ENCODE data around the gene SMAD3.
"Not testable (repeated sequence)": the region's sequence is repeated elsewhere in the genome, so short reads cannot be mapped to it uniquely, and the experiment has no call there.

Gene SMAD3

GRCh38 chr15:67021455-67021854 is 43.9 kb upstream of the SMAD3 start:
- TF ChIP-seq ZNF274 (IDR thresholded peaks at IDR 0.05; ENCODE audit: low read depth, low read length): no peak
- TF ChIP-seq SUZ12 (IDR thresholded peaks at IDR 0.05; ENCODE audit: extremely low read depth, insufficient read depth, insufficient read length): no peak
- no peak for TF ChIP-seq YY1 (IDR thresholded peaks at IDR 0.05; ENCODE audit: insufficient read depth, insufficient read length)
- Histone ChIP-seq H3K27me3 (ENCODE audit: insufficient read depth, insufficient read length) (no peaks in the 10 kb centered on the region), H3K36me3 (ENCODE audit: insufficient read depth, insufficient read length, low read length) (no peaks in the 10 kb centered on the region), H3K9me3 (ENCODE audit: insufficient read depth, low read length) (no peaks in the 10 kb centered on the region), H3K4me1 (ENCODE audit: insufficient read depth, insufficient read length) (peaks cover 9% of the 10 kb centered on the region), H3K9ac (ENCODE audit: insufficient read length, low read depth) (no peak overlapping the region), H3K4me3 (ENCODE audit: insufficient read length, low read depth) (no peak overlapping the region)
- DNase-seq (ENCODE audit: low read depth, low spot score): no peak

GRCh38 chr15:67022587-67023105 is 42.8 kb upstream of the SMAD3 start:
- Histone ChIP-seq H3K9me3 (ENCODE audit: insufficient read depth, low read length) (no peaks in the 10 kb centered on the region), H3K27me3 (ENCODE audit: insufficient read depth, insufficient read length) (no peaks in the 10 kb centered on the region), H3K4me1 (ENCODE audit: insufficient read depth, insufficient read length) (peaks cover 9% of the 10 kb centered on the region), H3K36me3 (ENCODE audit: insufficient read depth, insufficient read length, low read length) (no peaks in the 10 kb centered on the region), H3K9ac (ENCODE audit: insufficient read length, low read depth) (no peak overlapping the region), H3K4me3 (ENCODE audit: insufficient read length, low read depth) (no peak overlapping the region)
- no peak for TF ChIP-seq SUZ12 (IDR thresholded peaks at IDR 0.05; ENCODE audit: extremely low read depth, insufficient read depth, insufficient read length)
- no peak for DNase-seq (ENCODE audit: low read depth, low spot score)

GRCh38 chr15:67023517-67024313 is 41.7 kb upstream of the SMAD3 start:
- TF ChIP-seq SUZ12 (IDR thresholded peaks at IDR 0.05; ENCODE audit: extremely low read depth, insufficient read depth, insufficient read length): no peak
- no peak for TF ChIP-seq YY1 (IDR thresholded peaks at IDR 0.05; ENCODE audit: insufficient read depth, insufficient read length)
- no peak for TF ChIP-seq ZNF274 (IDR thresholded peaks at IDR 0.05; ENCODE audit: low read depth, low read length)
- Histone ChIP-seq H3K4me3 (ENCODE audit: insufficient read length, low read depth) (no peak overlapping the region), H3K9ac (ENCODE audit: insufficient read length, low read depth) (peak overlapping the region; percentile 21), H3K36me3 (ENCODE audit: insufficient read depth, insufficient read length, low read length) (no peaks in the 10 kb centered on the region), H3K27me3 (ENCODE audit: insufficient read depth, insufficient read length) (no peaks in the 10 kb centered on the region), H3K4me1 (ENCODE audit: insufficient read depth, insufficient read length) (peaks cover 9% of the 10 kb centered on the region), H3K9me3 (ENCODE audit: insufficient read depth, low read length) (no peaks in the 10 kb centered on the region)
- no peak for DNase-seq (ENCODE audit: low read depth, low spot score)

GRCh38 chr15:67024314-67024997 is 40.9 kb upstream of the SMAD3 start:
- H3K27me3 ChIP-seq (ENCODE audit: insufficient read depth, insufficient read length): no peaks in the 10 kb centered on the region
- H3K4me3 ChIP-seq (ENCODE audit: insufficient read length, low read depth): no peak overlapping the region
- TF ChIP-seq SUZ12 (IDR thresholded peaks at IDR 0.05; ENCODE audit: extremely low read depth, insufficient read depth, insufficient read length) (no peak), ZNF274 (IDR thresholded peaks at IDR 0.05; ENCODE audit: low read depth, low read length) (no peak), YY1 (IDR thresholded peaks at IDR 0.05; ENCODE audit: insufficient read depth, insufficient read length) (no peak)
- peaks cover 11% of the 10 kb centered on the region for H3K4me1 ChIP-seq (ENCODE audit: insufficient read depth, insufficient read length)
- no peak for DNase-seq (ENCODE audit: low read depth, low spot score)
- H3K9me3 ChIP-seq (ENCODE audit: insufficient read depth, low read length): no peaks in the 10 kb centered on the region
- H3K36me3 ChIP-seq (ENCODE audit: insufficient read depth, insufficient read length, low read length): no peaks in the 10 kb centered on the region
- no peak overlapping the region for H3K9ac ChIP-seq (ENCODE audit: insufficient read length, low read depth)

- no peaks in the 10 kb centered on the region for H3K27me3 ChIP-seq (ENCODE audit: insufficient read depth, insufficient read length)
- H3K4me1 ChIP-seq (ENCODE audit: insufficient read depth, insufficient read length): peaks cover 16% of the 10 kb centered on the region
- no peak for DNase-seq (ENCODE audit: low read depth, low spot score)
- no peak for TF ChIP-seq YY1 (IDR thresholded peaks at IDR 0.05; ENCODE audit: insufficient read depth, insufficient read length)
- no peaks in the 10 kb centered on the region for H3K36me3 ChIP-seq (ENCODE audit: insufficient read depth, insufficient read length, low read length)
- no peak overlapping the region for H3K4me3 ChIP-seq (ENCODE audit: insufficient read length, low read depth)
- no peaks in the 10 kb centered on the region for H3K9me3 ChIP-seq (ENCODE audit: insufficient read depth, low read length)
- no peak overlapping the region for H3K9ac ChIP-seq (ENCODE audit: insufficient read length, low read depth)
Measured at GRCh38 chr15:67024998-67025368, 40.4 kb upstream of the SMAD3 start.

GRCh38 chr15:67025719-67026609 is 39.4 kb upstream of the SMAD3 start:
- H3K9me3 ChIP-seq (ENCODE audit: insufficient read depth, low read length): no peaks in the 10 kb centered on the region
- H3K4me3 ChIP-seq (ENCODE audit: insufficient read length, low read depth): no peak overlapping the region
- H3K4me1 ChIP-seq (ENCODE audit: insufficient read depth, insufficient read length): peaks cover 20% of the 10 kb centered on the region
- H3K36me3 ChIP-seq (ENCODE audit: insufficient read depth, insufficient read length, low read length): no peaks in the 10 kb centered on the region
- TF ChIP-seq ZNF274 (IDR thresholded peaks at IDR 0.05; ENCODE audit: low read depth, low read length) (no peak), YY1 (IDR thresholded peaks at IDR 0.05; ENCODE audit: insufficient read depth, insufficient read length) (no peak), SUZ12 (IDR thresholded peaks at IDR 0.05; ENCODE audit: extremely low read depth, insufficient read depth, insufficient read length) (no peak)
- no peaks in the 10 kb centered on the region for H3K27me3 ChIP-seq (ENCODE audit: insufficient read depth, insufficient read length)
- no peak for DNase-seq (ENCODE audit: low read depth, low spot score)
- peak overlapping the region; percentile 46 for H3K9ac ChIP-seq (ENCODE audit: insufficient read length, low read depth)

GRCh38 chr15:67026610-67026967 is 38.8 kb upstream of the SMAD3 start:
- TF ChIP-seq YY1 (IDR thresholded peaks at IDR 0.05; ENCODE audit: insufficient read depth, insufficient read length) (no peak), ZNF274 (IDR thresholded peaks at IDR 0.05; ENCODE audit: low read depth, low read length) (no peak), SUZ12 (IDR thresholded peaks at IDR 0.05; ENCODE audit: extremely low read depth, insufficient read depth, insufficient read length) (no peak)
- Histone ChIP-seq H3K36me3 (ENCODE audit: insufficient read depth, insufficient read length, low read length) (no peaks in the 10 kb centered on the region), H3K4me3 (ENCODE audit: insufficient read length, low read depth) (no peak overlapping the region), H3K27me3 (ENCODE audit: insufficient read depth, insufficient read length) (no peaks in the 10 kb centered on the region), H3K9ac (ENCODE audit: insufficient read length, low read depth) (no peak overlapping the region), H3K9me3 (ENCODE audit: insufficient read depth, low read length) (no peaks in the 10 kb centered on the region), H3K4me1 (ENCODE audit: insufficient read depth, insufficient read length) (peaks cover 22% of the 10 kb centered on the region)
- no peak for DNase-seq (ENCODE audit: low read depth, low spot score)

- Histone ChIP-seq H3K4me1 (ENCODE audit: insufficient read depth, insufficient read length) (peaks cover 22% of the 10 kb centered on the region), H3K27me3 (ENCODE audit: insufficient read depth, insufficient read length) (peaks cover 12% of the 10 kb centered on the region)
- not testable (repeated sequence) for DNase-seq (ENCODE audit: low read depth, low spot score); H3K9me3 ChIP-seq (ENCODE audit: insufficient read depth, low read length); H3K4me3 ChIP-seq (ENCODE audit: insufficient read length, low read depth); H3K36me3 ChIP-seq (ENCODE audit: insufficient read depth, insufficient read length, low read length); H3K9ac ChIP-seq (ENCODE audit: insufficient read length, low read depth)
Measured at GRCh38 chr15:67028440-67028839, 37.0 kb upstream of the SMAD3 start.
